ENCODE measurements around the gene TNFRSF19.

The TNFRSF19 gene

DNA sequence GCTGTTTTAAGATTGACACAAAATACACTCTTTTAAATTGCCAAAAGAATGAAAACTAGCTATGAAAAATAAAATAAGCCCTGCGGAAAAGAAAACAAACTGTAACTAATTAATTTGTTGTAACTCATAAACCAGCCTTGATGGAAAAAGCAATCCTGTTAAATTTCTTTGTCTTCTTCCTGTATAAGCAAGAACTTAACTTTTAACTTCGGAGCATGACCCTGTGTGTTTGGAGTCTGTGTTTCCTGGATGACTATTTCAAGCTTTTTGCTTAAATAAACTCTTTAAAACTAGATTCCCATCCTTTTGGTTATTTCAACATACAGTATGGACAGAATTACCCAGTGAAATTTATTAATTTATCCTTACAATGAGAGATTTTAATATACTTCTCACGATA, 122.6 kb downstream of the TNFRSF19 start:
- no peak for DNase-seq

DNA sequence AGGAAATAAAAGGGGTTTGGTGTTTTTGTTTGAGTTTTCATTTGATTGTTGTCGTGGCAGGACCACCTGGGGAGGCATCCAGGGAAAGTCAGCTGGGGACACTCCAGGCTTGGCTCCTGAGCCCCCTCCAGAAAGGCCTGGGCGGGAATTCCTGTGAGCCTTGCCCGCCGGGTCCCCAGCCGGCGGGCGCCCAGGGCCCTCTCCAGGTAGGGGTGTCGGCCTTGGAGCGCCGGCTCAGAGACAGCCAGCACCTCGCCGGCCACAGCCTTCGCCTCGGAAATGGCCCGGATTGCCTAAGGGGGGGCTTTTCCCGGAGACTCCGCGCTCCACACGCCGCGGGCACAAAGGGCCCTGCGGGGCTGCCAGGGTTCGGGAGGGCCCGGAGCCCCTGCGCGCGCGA, 125.0 kb downstream of the TNFRSF19 start:
- DNase-seq: no peak

DNA sequence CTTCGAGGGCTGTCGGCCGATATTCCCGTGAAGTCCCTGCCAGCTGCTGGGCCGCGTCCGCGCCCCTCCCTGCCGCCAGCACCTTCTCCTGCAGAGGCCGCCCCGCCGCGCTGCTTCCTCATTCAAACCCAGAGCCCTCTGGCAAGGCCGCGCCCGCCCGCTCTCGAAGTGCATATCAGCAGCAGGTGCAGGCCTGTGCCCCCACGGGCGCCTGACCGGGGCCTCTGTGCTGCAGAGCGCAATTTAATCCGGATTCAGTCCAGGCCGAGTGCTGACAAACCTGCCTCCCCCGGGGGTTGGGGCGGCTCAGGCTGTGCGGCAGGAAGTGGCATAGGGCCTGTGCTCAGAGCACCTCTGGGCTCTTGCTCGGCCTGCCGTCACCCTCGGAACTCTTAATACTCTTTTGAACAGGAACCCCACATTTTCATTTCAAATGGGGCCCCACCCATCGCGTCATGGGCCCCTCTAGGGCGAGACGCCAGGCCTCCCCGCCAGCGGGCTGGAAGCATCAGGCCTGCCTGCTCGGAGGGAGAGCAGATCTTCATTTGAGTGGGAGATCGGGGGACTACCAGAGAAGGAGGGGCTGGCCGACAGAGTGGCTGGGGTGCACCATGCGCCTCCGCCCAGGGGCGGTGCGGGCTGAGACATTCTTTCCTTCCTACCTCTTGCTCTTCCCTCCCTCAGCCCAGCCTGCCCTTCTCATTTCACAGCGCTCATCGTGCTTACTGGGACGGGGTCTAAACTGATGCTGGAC, 125.7 kb downstream of the TNFRSF19 start:
- no peak for DNase-seq

DNA sequence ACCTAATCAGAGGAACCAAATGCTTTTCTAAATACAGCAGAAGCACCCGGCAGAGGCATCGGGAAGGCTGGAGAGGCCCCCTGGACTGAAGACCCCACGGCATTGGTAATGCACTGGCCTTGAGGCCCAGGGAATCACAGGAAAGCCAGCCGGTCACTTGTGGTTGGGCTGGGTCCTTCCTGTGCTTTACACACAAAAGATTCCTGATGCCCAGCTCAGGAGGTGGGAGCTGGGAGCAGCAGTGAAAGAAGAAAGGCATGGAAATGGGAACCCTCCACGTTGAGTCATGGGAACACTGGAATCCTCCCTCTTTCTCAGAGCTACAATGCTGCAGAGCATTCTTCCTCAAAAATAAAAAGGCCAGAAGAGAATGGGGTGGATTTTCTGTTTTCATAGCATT, 126.4 kb downstream of the TNFRSF19 start:
- no peak for DNase-seq

DNA sequence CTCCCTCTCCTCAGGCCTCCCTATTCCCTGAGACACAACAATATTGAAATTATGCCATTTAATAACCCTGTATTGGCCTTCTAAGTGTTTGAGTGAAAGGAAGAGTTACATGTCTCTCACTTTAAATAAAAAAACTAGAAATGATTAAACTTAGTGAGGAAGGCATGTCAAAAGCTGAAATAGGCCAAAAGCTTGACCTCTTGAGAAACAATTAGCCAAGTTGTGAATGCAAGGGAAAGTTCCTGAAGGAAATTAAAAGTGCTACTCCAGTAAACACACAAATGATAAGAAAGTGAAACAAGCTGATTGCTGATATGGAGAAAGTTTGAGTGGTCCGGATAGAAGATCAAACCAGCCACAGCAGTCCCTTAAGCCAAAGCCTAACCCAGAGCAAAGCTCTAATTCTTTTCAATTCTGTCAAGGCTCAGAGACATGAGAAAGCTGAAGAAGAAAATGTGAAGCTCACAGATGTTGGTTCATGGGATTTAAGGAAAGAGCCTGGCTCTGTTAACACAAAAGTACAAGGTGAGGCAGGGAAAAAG, 127.6 kb downstream of the TNFRSF19 start:
- DNase-seq: no peak

DNA sequence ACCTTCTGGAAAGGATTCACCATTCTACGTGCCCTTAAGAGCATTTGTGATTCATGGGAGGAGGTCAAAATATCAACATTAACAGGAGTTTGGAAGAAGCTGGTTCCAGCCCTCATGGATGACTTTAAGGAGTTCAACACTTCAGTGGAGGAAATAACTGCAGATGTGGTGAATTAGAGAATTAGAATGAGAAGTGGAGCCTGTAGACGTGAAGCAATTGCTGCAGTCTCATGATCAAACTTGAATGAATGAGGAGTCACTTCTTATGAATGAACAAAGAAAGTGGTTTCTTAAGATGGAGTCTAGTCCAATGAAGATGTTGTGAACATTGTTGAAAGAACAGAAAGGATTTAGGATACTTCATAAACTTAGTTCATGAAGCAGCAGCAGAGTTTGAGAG, 129.1 kb downstream of the TNFRSF19 start:
- no peak for DNase-seq

DNA sequence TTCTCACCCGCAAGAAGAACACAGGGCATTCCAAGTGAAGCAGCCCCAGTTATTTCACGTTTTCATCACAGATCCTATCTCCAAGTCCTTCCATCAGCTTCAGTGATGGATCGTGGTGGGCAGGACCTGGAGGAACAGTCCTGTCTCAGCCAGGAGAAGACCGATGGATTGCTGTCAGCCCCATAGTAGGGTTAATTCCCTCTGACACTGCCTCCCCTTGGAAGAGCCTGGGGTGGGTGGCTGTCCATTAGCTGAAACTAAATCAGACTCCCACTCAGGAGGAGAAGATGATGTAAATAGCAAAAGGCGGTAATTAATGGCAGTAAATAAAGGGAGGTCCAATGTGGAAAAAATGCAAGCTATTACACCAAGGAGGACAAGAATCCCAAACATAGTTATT, 131.0 kb downstream of the TNFRSF19 start:
- DNase-seq: no peak

DNA sequence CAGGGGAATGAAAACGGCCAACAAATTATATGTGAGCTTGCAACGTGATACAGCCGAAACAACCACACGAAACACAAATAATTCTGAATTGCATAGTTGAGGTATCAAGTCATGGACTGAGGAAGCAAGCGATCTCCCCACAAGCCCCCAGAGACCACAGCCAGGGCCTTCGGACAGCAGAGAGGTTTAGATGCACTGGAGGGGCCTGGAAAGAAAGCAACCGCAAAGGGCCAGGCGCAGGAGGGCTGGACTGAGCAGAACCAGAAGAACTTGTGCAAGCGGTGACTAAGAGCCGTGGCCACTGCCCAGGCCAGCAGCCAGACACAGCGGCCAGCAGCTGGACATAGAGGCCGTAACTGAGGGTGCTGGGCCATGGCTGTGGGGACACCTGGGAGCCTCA, 131.4 kb downstream of the TNFRSF19 start:
- DNase-seq: no peak

DNA sequence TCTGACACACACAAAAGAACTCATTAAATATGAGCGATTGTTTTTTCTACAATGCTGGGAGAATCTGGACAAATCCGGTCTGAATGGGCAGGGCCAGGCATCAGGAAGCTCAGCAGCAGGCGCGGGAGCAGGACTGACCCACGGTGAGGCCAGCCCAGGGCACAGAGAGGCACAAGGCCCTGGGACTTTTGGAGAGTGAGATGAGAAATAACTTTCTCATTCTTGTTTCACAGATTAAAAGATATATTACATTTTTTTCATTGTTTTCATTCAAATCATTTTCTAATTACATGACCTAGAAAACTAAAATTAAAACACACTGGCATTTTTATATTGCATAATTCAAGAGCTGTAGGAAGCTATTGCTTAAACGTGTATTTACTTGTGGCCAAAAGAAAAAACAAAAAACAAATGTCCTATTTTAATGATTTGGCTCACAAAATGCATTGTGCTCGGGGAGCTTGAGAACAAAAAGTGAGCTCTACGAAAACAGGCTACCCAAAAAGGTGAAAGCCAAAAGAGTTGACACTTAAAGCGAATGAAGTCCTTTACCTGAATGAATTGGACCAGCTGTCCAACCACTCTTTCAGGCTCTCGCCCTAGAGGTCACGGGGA, 133.1 kb downstream of the TNFRSF19 start:
- no peak for DNase-seq

DNA sequence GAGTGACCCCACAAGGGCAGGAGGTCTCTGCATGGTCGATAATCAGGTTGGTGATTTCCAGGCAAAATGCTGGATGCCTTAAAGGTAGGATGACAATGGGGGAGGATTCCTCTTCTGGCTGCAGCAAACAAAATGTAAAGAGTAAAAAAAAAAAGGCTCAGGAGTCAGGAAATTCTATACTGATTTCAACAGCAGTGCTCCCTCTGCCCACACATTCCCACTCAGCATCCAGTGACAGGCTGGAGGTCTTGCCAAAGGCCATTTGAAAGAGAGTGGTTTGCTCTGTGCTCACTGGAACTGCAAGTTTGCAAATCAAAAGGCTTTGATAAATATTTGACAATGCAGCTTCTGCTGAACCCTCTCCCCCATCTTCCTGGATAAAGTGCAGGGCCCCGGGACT, 135.4 kb downstream of the TNFRSF19 start:
- no peak for DNase-seq

DNA sequence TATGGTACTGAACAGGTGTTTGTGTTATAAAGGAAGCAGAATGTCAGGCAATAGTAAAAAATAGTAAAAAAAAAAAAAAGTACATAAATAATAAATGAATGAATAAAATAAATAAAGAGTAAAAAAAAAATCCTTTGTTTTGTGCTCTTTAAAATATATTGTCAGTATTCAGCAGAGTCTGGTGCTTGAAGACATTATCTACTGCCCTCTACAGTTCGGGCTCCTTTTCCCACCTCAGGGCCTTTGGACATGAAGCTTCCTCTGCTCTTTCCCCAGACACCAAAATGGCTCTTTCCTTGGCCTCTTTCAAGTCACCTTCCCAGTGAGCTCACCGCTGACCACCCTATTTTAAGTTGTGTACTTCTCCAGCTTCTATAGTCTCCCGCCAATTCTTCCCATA, 137.5 kb downstream of the TNFRSF19 start:
- DNase-seq: no peak

DNA sequence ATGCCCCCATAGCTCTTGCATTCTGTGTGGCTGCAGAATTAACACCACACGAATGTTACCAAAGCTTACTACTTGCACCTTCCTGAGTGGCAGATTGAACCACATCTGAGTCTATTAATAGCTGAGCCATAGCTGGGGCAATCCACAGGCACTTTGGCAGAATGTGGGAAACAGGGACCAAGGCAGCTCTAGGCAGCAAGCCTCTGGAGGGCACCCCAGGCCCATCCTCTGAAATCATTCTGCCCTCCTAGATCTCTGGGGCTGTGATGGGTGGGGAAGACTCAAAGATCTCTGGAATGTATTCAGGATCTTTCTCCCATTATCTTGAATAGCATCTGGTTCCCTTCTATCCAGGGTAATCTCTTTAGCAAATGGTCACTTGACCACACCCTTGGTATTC, 139.3 kb downstream of the TNFRSF19 start:
- DNase-seq: no peak

DNA sequence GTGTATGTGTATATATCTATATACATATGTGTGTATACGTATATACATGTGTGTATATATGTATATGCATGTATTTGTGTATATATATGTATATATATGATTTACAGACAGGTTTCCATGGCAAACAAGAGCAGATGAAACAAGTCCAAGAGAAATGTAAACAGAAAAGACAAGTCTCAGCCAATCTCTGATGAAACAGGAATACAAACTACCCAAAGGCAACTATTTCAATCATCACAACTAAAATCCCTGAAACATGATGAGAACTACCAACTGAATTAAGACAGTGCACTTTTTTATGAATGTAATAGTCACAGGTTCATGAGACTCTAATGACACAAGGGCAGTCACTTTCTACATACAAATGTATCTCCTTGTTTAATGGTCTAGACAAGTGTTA, 140.2 kb downstream of the TNFRSF19 start:
- no peak for DNase-seq

DNA sequence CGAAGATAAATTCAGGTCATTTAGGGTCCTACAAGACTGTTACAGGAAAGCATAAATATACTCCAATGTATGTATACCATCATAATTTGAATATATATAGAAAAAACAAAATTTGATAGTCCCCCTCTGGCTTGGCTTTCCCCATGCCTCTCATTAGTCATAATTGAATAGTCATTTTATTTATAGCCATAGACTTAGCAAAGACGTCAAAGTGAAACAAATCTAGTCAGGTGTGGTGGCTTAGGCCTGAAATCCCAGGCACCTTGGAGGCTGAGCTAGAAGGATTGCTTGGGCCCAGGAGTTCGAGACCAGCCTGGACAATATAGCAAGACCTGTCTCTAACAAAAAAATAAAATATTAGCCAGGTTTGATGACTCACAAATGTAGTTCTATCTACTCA, 141.1 kb downstream of the TNFRSF19 start:
- no peak for DNase-seq

DNA sequence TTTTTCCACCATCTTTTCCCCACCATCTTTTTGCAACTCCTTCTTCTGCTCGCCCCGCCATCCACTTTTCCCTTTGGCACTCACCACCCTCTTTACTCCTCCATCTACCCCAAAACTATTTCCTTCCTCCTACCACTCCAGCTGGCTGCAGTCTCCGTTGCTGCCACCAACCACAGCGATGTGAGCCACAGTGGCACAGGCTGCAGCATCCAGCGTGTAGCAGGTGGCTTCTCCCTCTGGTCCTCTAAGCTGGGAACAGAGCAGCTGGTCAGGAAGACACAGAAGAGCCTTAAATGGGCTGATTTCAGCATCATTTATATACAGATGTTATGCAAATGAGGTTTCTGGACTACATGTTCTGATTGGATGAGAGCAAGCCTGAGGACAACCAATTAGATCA, 144.5 kb downstream of the TNFRSF19 start:
- DNase-seq: no peak

DNA sequence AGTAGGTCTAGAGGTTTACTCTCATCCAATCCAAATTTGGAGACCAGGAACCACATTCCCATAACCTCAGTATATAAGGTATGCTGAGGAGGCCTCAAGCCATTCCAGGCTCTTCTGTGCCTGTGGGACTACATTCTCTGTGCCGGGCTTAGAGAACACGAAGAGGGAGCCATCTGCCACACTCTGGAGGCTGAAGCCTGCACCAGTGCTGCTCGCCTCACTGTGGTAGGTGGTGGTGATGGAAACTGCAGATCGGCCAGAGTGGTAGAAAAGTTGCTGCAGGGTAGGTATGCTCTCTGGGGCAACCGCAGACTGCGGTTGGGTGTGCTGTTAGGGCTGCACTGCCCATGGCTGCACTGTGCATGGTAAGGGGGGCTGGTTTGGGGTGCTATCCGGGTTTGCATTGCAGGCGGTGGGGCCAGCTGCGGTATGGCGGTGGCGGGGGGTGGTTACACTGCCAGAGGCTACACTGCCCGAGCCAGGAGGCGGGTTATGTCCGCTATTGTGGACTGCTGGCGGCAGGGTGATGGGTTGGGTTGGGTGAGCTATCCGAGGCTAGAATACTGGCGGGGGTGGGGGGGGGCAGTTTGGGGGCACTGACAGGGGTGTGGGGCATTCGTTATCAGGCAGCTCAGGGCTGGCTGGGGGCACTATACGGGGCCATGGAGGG, 145.0 kb downstream of the TNFRSF19 start:
- peak in 1 of 2 experiments; percentile 6 for DNase-seq

DNA sequence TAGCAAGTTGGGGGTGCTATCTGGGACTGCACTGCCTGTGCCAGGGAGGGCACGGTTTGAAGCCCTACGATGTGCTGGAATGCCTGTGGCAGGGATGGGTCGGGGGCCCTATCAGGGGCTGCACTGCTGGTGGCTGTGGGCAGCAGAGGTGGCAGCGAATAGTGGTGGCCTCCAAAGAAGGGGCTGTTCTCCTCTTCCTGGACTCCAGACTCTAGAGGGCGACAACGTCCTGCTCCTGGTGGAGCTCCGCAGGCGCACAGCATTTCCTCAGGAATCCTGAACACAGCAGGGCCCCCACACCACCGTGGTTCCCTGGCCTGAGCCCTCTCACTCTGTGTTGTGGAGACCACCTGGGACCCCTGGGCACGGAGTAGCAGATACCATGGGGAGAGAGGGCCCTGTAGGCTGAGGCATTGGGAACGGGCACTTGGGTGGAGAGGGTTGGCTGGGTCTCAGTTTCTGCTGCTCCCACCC, 145.6 kb downstream of the TNFRSF19 start:
- peak in 1 of 2 experiments; percentile 63 for DNase-seq

DNA sequence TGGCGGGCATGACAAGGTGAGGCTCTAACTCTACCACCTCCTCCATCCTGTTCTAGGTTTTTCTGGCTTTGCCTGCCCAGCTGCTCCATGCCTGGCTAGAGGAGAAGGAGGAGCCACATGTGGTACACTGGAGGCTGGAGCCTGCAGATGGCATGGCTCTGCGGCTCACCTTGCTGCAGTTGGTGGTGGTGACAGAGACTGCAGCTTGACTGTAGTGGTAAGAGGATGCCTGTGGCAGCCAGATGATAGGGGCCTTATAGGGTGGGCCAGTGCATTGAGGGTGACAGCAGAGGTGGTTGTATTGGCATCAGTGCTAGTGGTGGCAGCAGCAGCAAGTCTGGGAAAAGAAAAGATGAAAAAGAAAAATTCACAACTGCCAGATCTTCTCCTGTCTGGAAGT, 146.2 kb downstream of the TNFRSF19 start:
- no peak for DNase-seq

DNA sequence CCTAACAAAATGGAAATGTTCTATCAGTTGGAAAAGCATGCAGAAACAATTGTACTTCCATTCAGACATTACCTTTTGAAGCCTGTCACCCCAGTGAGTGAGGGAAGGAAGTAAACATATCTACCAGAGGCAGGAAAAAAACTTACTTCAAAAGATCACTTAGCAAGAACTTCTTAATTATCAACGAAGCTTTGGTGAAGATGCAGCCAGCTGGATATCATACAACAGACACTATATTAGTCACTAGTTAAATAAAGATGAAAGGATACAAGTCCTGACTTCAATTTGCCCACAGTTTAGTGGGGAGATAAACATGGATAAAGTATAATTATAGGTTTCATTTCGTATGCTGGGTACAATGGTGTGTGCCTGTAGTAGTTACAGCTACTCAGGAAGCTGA, 148.8 kb downstream of the TNFRSF19 start:
- DNase-seq: no peak

DNA sequence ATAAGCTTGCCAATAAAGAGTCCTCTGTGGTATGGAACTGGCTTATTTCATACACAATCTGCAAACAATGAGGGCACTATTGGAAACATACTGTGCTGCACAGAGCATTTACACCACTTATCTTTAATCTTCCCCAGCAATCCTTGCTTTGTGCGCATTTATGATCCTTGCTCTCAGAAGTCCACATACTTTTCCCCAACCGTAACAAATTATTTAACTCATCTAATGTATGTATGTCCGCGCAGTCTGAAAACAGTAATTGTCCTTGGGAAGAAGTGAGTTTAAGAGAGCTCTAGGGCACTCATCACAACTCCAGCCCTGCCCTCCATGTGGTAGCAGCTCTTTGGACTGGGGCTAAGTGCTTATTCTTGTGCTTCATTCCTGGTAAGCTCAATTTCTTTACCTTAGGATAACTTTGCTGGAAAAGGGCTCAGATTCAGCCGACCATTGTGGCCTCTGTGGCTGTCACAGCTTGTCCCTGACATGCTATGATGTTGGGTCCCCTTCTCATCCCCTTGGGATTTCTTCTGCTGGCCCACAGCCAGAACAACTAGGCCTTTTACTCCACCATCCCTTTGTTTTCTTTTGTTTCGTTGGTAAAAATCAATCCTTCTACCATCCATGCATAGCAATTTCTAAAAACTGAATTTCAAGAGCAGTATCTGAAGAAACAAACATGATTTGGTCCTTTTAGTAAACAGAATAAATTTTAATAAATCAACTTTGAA, 152.7 kb downstream of the TNFRSF19 start:
- no peak for DNase-seq

DNA sequence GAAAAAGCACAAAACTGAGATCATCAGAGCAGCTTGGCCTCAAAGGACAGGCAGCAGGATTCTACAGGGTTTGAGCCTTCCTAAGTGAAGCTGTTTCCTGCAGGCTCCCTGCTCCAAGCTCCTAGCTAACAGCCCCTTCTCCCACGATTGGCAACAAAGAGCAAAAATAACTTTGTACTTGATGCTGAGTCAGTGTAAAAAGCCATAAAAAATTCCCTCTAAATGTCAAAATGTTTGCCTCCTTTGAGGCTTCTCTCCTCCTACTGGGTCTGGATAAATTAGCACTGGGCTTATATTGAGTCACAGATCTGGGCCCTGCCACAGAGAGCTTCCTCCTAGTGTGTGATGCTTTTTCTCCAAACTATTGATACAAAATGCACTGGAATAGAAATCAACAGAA, 153.3 kb downstream of the TNFRSF19 start:
- DNase-seq: no peak

DNA sequence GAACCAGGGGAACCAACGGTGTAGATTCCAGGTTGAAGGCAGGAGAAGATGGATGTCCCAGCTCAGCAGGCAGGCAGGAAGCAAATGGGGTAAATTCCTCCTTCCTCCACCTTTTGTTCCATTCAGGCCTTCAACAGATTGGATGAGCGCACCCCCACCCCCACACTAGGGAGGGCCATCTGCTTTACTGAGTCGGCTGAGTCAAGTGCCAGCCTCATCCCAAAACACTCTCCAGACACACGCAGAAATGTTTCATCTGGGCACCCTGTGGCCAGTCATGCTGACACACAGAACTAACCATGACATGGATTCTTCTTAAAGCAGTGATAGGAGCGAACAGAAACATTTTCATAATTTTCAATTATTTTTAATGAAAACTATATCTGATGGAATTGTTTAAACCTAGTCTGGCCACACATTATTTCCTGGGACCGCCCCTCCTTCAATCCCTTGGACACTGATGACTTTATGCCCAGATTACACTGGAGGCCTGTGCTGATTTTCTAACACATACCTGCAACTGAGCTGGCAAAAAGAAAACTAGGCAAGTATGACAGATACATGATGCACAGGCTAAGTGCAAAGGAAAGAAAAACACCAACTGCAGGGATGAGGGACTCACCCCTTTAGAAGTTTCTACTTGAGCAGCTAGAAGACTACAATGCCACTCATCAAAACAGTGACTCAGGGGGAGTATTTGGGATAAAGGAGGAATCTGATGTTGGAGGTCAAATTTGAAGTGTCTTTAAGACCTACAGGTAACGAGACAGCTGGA, 154.2 kb downstream of the TNFRSF19 start:
- peak in 1 of 2 experiments; percentile 55 for DNase-seq

Measured in NCI-H446 (cell line).